Middle frontal gyrus (tissue), 1 donor: ENCODE data around the gene MOB1B.
"Not testable (repeated sequence)": the region's sequence is repeated elsewhere in the genome, so short reads cannot be mapped to it uniquely, and the experiment has no call there.

Source experiments
- DNase-seq: peaks from one replicate; pipeline ENCODE4 v3.0.0-alpha.2; 2015; ENCODE audit warnings: low spot score; ENCODE audit errors: extremely low spot score

The MOB1B gene

DNA sequence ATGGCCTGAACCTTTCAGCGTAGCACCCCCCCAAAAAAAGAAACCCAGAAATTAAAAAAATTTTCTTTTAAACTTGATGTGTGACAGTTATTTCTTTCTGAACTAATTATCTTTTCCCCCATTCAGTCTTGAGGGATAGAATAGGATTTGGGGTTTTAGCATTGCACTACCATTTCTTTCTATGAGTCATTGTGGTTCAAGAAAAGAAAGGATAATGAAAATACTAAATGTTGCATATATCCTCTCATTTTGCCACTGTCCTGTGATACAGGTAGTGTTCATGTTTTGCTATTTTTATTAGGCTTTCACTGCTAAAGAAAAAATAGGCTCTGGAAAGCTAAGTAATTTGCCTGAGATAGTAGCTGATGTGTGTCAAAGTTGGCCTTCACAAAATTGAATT, 51.9 kb downstream of the MOB1B start:
- DNase-seq = no peak

DNA sequence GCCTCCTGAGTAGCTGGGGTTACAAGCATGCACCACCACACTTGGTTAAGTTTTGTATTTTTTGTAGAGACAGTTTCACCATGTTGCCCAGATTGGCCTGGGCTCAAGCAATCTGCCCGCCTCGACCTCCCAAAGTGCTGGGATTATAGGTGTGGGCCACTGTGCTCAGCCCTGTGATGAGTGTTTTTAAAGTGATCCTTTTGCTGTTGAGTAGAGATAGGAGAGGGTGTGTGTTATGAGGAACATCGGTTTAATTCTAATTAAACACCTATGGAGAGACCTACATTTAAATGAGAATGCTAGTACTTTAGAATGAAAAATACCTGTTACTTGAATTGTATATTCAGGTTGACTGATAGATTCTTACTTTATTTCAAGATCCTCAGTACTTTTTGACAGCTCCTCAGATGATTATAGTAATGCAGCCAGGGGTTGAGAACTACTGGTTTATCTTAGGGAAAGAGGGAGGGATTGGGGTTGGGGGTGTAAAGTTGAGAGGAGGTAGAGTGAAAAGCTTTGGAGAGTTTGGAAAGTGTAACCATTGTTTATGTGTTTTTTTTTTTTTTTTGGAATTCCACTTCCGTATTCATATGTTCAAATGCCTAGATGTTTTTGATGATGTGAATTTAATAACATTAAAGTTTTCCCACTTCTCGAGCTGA, 54.5 kb downstream of the MOB1B start:
- DNase-seq = no peak

DNA sequence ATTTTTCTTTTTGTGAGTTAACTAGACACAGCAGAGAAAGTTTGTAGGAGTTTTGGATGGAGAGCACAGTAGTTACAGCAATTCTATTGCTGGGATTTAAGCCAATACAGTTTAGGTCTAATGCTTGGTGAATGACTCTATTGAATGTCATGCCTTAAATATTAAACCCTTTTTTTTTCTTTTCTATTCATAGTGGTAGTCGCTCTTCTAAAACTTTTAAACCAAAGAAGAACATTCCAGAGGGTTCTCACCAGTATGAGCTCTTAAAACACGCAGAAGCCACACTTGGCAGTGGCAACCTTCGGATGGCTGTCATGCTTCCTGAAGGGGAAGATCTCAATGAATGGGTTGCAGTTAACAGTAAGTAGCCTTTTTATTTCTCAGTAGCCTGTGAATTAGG, 56.5 kb downstream of the MOB1B start:
- no peak for DNase-seq

GRCh38 chr4:70969076-70969475, 66.9 kb downstream of the MOB1B start:
- DNase-seq = no peak

DNA sequence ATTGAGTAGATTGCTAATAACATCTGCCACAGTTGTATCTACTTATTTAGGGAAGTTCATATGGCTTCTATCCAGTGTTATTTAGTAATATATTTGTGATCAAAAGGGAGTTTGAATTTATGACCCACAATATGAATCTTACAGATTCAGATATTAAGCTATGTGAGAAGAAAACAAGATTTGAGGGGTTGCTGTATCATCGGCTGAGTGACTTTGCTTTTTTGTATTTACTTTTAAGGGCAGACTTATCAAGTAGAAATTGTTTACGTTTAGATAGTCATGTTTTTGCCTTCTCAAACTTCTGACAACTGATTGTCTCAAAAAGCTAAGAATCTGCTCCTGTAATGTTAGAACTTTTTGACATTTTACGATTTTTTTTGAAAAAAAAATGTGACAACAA, 74.1 kb downstream of the MOB1B start:
- no peak for DNase-seq

DNA sequence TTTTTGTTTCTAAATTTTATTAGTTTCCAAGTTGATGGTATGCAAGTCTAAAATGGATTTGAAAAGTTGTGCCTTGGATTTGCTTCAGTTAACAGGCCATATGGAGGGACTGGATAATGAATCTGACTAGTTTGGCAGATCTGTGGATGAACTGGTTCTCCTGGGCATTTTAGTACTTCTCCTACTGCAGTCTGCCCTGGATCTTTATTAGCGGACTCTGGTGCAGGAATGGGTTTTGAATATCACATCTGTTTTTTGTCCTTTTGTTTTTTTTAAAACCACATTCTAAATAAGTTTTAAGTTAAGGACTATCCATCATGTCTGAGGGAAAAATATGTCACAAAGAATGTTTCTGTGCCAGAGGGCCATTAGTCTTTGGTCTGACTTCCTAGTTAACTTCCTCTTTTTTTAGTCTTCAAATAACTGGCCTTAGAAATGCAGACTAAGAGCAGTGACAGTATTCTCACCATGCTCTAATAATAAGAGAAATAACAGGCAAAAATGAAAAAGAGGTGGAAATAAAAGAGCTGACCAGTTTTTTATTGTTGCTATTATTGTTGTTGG, 77.4 kb downstream of the MOB1B start:
- no peak for DNase-seq

DNA sequence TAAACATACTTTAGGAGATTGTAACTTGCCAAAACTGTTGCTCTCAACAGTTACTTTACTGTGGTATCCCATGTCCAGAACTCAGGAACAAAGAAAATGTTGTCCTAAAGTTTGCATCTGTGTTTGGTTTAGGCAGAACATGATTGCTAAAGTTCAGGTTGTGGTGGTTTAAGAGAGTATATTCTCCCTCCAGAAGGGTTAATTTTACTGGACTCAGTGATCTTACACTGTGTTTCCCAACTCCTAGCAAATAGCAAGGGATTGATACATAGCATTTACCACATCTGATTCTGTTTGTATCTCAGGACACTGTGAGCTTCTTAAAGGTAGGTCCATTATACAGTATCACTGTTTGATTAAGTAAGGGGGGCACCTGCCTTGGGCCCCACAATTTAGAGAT, 78.0 kb downstream of the MOB1B start:
- DNase-seq = no peak

DNA sequence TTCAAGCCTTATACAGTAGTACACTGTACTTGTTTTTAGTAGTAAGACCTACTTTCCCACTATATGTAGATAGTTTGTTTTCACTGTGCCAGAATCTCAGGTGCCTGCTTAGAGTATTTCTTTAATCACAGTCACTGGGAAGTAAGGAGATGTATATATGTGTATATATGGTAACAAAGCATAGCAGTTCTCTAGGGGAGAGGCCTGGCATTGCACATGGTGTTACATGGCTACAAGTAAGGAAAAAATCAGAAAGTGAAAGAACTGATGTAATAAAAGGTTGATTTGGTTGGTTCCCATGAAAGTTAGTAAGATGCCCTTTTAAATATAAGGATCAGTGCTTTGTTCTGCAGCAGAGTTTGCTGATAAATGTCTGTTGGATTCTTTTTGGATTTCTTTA, 81.9 kb downstream of the MOB1B start:
- DNase-seq = no peak

- no peak for DNase-seq
These were observed 82.4 kb downstream of the MOB1B start for GRCh38 chr4:70984589-70984988.

GRCh38 chr4:70991596-70991995, 89.4 kb downstream of the MOB1B start:
- DNase-seq = no peak

- DNase-seq = no peak
These were observed 90.3 kb downstream of the MOB1B start for GRCh38 chr4:70992391-70992881.

DNA sequence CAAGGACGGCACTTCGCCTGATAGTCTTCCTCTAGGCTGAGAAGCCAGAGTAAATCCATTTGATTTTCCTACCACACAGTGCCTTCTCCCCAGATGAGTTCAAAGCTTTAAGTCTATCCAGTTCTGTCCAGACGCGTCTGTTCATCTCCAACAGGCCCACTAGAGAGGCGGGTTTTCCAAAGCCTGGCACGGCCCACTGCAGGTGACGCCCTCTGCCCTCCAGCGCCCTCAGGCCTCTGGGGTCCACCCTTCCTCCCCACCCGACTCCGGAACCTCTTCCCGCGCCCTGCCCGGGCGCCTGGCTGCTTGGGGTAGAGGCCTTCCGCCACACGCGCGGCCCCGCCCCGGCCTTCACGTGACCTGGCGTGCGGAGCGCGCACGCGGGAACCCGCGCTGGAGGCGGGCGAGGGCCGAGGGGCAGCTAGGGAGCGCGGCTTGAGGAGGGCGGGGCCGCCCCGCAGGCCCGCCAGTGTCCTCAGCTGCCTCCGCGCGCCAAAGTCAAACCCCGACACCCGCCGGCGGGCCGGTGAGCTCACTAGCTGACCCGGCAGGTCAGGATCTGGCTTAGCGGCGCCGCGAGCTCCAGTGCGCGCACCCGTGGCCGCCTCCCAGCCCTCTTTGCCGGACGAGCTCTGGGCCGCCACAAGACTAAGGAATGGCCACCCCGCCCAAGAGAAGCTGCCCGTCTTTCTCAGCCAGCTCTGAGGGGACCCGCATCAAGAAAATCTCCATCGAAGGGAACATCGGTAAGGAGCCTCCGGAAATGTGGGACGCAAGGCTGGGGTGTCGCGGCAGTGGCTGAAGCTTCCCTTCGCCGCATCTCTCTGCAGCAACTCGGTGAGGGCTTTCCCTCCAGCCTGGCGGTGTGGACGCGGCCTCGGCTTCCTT, 91.3 kb downstream of the MOB1B start, which contains the start of gene DCK:
Gene DCK, plus strand, starts transcription at position 469 of the 888 bp plus-strand sequence. Its CDS starts 187 bp downstream, at position 656.
- DNase-seq = peak; percentile 86

DNA sequence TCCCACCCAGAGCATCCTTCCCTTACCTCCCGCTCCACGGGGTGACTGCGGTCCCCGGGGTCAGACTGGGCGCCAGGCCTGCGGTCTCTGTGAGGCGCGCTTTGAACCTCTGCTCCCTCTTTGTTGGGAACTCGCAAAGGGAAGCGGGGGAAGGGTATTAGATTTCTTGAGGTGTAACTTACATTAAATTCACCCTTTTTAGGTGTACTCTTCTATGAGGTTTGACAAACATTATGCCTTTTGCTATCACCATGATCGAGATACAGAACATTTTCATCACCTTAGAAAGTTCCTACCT, 91.8 kb downstream of the MOB1B start:
- no peak for DNase-seq

DNA sequence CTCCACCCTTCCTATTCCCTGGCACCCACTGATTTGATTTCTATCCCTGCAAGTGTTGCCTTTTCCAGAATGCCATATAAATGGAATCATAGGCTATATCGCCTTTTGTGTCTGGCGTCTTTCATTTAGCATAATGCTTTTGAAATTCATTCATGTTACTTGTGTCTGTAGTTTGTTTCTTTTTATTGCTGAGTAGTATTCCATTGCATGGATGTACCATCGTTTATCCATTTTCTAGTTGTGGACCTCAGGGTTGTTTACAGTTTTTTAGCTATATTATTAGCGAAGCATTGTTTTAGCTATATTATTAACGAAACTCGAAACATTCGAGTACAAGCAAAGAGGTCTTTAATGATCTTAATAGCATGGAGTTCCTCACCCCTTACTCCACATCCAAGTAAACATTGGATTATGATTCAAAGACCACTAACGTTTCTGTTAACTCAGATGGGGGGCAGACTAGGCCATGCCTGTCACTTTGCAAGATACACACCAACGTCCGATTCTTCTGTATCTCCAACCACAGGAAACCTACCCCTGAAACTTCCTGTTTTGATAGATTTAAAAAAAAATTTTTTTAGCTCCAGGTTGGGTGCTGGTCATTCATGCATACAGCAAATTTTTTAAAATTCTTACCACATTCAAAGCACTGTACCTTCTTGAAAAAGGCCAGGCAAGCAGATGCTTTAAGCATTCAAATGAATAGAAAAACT, 92.4 kb downstream of the MOB1B start:
- no peak for DNase-seq

DNA sequence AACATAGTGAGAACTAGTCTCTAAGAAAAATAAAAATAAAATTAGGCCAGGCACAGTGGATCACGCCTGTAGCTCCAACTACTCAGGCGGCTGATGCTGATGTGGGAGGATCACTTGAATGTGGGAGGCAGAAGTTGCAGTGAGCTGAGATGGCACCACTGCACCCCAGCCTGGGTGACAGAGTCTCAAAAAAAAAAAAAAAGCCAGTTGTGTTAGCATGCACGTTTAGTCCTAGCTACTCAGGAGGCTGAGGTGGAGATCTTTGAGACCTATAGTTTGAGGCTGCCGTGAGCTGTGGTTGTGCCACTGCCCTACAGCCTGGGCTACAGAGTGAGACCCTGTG, 93.8 kb downstream of the MOB1B start:
- no peak for DNase-seq

DNA sequence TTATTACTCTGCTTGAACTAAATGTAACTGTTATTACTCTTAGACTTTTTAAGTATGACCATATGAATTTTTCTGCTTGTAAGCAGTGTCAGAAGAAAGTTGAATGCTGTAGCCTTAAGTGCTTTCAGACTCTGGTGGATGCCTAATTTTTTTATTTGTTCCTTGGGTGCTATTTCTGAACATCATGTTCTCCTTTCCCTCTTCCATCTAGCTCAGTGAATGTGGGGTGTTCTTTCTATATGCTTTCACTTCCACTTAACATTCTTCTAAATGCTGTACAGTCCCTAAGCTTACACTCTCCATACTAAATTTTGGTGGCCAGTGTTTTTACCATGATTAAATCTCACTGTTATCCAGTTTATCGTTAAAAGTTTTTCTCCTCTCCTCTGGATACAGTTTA, 94.9 kb downstream of the MOB1B start:
- no peak for DNase-seq

GRCh38 chr4:70997546-70997945, 95.4 kb downstream of the MOB1B start:
- no peak for DNase-seq

DNA sequence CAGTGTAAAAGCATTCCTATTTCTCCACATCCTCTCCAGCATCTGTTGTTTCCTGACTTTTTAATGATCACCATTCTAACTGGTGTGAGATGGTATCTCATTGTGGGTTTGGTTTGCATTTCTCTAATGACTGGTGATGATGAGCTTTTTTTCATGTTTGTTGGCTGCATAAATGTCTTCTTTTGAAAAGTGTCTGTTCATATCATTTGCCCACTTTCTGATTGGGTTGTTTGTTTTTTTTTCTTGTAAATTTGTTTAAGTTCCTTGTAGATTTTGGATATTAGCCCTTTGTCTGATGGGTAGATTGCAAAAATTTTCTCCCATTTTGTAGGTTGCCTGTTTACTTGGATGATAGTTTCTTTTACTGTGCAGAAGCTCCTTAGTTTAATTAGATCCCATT, 97.5 kb downstream of the MOB1B start:
- DNase-seq = not testable (repeated sequence)

- not testable (repeated sequence) for DNase-seq
These were observed 99.2 kb downstream of the MOB1B start for GRCh38 chr4:71001363-71001762.

DNA sequence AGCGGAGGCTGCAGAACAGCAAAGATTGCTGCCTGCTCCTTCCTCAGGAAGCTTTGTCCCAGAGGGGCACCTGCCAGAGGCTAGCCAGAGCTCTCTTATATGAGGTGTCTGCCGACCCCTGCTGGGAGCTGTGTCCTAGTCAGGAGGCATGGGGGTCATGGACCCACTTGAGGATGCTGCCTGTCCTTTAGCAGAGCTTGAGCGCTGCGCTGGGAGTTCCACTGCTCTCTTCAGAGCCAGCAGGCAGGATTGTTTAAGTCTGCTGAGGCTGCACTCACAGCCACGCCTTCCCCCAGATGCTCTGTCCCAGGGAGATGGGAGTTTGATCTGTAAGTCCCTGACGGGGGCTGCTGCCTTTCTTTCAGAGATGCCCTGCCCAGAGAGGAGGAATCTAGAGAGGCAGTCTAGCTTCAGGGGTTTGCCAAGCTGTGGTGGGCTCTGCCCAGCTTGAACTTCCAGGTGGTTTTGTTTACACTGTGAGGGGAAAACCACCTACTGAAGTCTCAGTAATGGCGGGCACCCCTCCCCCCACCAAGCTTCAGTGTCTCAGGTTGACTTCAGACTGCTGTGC, 102.2 kb downstream of the MOB1B start:
- no peak for DNase-seq

GRCh38 chr4:71005025-71005424, 102.9 kb downstream of the MOB1B start:
- not testable (repeated sequence) for DNase-seq
